Measurements from ENCODE around the gene NEDD4L. TPM values are rescaled to one million over a fixed set of nuclear protein-coding genes. Genes with fewer than 3 reads are reported as not detected.
"Not testable (repeated sequence)": the region's sequence is repeated elsewhere in the genome, so short reads cannot be mapped to it uniquely, and the experiment has no call there.

NEDD4L gene
- total RNA-seq, 1 donor from 2014 or later = 55.3 TPM

DNA sequence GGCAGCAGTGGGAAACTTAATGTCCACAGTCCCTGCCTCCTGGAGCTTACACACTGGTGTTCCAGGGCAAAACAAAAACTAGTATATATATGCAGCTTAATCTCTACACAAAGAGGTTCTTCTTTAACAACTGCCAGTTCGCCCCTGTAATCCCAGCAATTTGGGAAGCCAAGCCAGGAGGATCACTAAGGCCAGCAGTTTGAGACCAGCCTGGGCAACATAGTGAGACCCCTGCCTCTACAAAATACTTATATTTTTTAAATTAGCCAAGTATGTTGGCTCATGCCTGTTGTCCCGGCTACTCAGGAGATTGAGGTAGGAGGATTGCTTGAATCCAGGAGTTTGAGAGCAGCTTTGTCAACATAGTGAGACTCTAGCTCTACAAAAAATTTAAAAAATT lies 17.2 kb upstream of the NEDD4L start:
- DNase-seq = no peak

DNA sequence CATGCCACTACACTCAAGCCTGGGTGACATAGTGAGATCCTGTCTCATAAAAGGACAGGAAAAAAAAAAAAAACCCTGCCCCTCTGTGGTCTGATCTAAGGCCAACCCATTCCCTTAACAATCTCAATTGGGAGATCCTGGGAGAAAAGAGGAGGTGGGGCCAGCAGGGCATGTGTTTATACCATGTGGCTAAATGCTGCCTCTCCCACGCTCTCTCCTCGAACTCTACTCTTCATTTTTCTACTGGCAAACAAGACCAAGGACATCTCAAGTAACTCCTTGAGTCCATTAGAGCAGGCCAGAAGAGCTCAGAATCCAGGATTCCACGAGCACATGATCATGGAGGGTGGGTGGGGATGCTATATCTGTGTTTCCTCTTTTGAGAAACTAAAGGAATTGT lies 16.7 kb upstream of the NEDD4L start:
- no peak for DNase-seq

DNA sequence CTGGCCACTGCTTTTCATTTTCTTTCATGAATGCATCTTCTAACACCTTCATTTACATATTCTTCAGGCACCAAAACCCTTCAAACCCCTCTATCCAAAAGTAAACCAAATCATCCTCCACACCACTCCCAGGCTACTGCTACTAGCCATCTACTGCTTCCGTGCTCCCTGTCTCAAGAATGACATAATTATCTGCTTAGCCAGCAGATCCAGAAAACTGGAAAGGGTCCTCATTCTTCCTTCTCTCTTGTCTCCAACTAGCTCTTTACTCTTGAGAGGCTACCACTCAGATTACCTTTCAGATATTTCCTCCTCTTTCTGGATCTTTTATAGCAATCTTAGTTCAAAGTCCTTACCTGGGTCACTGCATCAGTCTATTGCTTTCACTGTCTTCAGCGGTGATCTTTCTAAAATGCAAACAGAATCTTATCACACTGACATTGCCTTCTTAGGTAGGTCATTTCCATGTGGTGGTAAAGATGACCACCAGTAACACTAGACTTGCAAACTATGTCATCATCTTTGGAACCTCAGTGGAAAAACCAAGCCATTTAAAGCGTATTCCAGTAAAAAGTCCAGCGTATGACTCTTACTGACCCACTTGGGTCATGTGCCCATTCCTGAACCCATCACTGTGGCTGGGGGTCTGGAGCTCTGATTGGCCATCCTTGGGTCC lies 15.8 kb upstream of the NEDD4L start:
- no peak for DNase-seq

DNA sequence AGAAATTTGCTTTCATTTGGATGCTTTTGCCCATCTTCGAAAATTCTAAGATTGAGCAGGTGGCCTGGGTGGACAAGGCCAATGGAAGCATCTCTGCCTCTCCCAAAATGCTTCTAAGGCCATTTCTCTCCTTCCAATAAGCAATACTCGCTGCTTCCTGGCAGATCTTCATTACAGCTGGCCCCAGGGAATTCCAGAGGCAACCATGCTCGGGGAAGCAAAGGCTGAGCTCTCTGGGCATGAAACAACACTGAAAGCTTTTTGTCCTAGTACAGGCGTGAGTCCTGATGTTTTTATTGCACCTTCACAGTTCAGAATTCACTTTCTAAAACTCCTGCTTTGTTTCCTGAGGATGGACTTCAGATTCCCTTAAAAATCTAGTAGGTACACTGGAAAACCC lies 11.8 kb upstream of the NEDD4L start:
- no peak for DNase-seq

DNA sequence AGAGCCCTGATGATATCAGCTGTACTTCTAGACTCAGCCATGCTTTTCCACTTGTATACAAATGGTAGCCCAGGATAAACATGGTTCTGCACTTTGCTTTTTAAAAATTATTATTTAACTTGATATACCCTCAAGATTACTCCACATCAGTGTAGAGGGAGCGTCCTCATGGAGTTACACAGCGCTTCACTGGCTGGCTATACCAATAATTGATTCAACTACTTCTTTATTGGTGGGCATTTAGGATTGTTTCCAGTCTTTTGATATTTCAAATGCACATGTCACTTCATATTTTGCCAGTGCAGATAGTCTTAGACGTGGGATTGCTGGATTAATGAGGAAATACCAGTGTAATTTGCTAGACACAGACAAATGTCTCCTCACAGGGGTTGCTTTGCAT lies 10.8 kb upstream of the NEDD4L start:
- DNase-seq = no peak

DNA sequence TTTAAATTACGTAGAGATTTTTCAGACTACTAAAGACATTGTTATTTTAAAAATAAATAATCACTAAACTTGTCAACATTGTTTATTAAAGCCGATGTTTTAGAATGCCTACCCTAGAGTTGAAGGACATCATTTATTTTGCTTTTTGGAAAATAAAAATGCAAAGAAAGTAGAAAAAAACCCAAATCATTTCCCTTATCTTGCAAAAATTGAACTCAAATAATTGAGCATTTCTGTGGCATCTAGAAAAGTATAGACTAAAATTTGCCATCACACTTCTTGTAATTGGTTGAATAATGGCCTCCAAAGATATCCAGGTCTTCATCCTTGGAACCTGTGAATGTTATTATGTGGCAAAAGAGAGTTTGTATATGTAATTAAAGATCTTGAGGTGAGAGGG lies 9.7 kb upstream of the NEDD4L start:
- no peak for DNase-seq

DNA sequence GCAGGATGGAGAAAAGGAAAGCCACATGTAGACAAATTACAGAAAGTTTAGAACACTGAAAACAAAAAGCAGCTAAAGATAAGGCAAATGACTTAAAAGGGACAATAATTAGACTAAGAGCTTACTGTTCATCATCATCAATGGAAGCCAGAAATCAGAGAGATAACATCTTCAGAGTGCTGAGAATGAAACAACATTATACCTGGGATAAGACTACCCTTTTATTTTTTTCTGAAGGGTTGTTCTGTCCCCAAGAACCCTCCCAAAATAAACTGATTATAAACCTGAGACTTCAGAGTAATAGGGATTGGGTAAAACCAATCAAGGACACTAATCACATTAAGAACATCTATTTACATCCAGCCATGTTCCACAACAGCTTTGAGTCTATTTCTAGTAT lies 6.9 kb upstream of the NEDD4L start:
- DNase-seq = no peak

DNA sequence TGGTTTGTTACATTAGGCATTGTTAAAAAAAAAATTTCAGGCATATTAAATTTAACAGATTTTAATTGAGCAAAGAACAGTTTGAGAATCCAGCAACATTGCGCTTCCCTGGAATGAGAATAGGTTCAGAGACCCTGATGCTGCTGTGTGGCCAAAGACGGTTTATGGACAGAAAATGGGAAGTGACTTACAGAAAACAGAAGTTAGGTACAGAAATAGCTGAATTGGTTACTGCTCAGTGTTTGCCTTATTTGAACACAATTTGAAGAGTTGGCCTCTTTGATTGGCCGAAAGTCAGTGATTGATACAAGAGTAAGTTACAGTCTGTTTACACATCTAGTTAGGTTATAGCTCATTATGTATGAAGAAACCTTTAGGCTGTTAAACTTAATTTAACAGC lies 6.0 kb upstream of the NEDD4L start:
- no peak for DNase-seq

DNA sequence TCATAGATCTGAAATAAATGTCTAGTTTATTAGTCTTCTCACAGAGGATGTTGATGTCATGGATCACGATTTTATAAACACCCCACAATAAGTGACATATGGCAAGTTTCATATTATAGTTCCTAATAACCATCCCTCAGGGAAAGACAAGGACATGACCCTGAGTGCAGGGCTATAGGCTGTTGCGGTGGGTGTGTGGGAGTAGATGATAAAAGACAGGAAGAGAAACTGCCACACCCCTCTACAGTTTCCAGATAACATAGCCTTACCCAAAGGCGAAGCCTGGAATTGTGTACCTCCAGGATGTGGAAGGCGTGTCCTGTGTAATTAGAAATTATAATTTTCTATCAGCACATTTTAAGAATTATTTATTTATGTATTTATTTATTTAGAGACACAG lies 2.4 kb upstream of the NEDD4L start:
- DNase-seq = no peak

DNA sequence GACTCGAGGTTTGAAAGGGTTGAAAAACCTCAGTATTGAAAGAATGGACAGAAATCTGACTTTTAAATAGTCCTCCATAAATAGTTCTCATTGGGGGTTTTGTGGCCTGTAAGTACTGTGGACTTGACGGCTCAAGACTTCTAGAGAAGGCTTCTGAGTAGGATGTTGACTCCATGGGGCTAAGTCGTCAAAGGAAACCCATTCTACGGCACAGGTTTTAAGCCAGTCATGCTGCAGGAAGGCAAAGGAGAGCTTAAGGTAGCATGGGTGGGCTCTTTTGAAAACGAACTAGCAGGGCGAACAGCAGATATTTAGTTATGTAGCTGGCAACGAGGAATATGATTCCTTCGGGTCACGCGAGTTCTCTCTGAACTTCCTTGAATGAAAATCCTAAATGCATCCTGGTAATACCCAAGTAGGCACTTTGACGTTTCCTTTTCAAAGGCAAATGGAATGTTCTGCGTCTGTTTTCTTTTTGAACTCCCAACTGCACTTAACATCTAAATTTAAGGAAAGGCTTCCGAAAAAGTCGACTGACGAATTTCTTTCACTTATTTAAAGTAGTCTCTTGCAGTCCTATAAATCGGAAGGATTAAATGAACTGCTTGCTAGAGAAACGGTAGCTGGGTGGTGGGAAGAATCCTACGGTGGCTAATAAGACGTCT lies 1.1 kb upstream of the NEDD4L start:
- no peak for DNase-seq

DNA sequence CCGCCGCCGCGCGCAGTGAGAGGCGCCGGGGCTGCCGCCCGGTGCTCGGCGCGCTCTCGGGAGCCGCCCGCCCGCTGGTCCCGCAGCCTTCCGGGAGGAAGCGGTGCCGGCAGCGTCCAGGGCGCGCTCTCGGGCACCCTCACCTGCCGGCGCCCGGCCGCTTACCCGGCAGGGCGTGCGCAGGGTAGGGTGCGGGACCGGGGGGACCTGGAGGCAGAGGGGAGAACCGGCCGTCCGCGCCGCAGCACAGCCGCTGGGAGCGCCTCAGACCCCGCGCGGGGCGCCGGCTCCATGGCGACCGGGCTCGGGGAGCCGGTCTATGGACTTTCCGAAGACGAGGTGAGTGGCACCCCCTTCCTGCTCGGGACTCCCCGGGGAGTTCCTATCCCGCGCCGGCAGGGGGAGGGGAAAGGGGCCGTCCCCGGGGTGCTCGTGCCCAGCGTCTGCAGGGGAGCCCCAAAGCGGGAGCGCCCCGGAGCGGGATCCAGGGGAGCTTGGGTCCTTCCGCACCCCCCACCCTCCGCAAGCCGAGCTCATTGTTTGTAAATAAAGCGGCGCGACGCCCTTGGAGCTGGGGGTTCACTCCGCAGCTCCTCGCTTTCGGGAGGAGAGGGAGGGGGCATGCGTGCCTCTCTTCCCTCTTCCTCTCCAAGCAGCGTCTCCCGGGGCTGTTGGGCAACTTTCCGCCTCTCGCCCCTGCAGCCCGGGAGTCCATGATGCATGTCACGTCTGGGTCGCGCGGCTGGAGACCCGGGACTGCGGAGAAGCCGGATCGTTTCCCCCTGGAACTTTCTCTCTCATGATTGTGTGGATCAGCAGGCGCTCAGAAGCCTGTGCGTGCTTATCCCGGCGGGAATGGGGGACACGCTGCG lies 580 bp downstream of the NEDD4L start:
- DNase-seq = peak; percentile 61

DNA sequence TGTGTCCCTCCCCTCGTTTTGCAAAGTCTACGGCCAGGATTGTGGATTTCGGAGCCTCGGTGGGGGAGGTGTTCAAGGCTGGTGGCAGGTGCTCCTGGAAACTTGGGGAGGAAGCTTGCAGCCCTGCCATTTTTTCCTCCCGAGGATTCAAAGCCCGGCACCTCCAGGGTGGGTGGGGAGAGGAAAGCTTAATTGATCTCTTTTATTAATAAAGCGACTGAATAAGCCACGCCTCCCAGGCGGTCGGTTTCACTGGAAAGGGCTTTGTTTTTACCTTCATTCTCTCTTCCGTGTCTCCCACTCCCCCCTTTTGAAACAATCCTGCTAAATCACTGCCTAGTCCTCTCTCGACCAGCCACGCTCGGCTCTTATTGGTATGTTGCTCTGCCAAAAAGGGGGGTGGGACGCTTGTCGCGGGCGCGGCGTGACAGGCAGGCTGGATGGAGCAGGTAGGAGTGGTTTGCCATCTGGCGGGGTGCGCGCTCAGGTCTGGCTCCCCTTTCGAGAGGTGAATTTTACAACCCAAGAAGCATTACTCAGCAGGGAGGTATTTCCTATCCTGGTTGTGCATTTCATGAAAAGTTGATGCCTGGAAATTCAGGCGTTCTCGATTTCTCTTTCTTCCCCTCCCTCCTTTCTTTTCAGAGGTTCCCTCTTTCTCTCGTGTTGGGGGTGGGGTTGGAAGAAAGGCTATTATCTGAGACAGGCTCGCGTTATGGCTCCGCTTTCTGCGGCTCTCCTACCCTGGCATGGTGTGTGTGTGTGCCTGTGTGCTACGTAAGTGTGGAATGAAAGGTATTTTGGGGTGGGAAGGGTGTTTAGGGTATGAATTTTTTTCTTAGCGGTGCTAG lies 1.4 kb downstream of the NEDD4L start:
- DNase-seq = peak; percentile 75

DNA sequence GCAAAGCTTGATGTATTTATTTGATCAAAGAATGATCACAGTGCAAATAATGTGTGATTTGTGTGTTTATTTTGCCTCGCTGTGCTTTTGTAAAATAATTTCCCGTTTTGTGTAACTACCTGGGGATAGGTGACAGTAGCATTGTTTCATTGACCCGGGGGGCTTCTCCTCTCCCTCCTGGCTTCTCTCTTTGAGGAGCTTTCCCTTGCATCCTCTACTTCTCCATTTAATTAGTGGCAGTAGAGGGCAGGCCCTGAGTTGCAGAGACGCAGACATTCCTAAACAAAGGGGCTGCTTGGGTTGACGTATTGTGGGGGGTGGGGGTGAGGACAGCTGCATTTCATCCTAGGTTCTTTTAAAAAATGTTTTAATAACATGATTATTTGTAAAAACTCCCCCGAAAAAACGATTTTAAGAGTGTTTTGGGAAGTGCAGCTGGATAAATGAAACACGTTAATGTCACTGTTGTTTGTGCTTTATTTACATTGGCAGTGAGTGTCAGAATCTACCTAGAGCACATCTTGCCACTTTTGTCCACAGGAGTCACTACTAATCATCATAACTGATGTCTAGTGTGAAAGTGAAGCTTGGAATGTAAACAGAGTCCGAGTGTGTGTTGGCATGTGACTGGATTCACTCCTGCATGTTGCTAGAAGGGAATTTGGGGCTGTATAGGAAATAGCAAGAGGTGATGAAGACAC lies 2.2 kb downstream of the NEDD4L start:
- peak; percentile 49 for DNase-seq

DNA sequence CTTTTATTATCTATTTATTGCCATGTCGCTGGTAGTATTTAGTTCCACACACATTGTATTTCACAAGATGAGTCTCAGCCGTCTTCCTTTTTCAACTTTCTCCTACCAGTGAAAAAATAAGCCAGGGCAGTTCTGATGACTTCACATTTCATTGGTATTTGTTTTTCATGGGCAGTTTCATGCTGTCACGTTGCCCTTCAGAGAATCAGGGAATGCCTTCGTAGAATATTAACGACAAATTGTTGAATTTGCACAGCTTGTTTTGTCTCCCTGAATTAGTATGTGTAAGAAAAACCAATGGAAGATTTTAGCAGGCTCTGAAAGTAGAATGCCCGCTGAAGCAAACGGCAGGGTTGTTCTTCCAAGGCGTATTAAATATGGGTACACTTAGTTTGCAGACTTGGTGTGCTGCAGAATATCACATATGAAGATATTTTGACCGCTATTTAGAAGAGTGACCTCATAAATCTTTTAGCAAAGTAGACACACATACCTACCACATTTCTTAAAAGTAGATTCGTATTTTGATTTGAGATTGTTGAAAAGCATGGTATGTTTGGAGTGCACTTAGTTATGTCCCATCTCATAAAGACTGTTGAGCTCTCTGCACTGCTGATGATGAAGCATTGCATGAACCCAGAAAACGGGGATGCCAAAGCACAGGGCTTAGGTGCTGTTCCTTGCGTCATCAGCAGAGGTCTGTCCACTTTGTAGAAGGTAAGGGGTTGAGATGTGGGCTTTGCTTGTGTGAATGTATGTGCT lies 2.9 kb downstream of the NEDD4L start:
- no peak for DNase-seq

DNA sequence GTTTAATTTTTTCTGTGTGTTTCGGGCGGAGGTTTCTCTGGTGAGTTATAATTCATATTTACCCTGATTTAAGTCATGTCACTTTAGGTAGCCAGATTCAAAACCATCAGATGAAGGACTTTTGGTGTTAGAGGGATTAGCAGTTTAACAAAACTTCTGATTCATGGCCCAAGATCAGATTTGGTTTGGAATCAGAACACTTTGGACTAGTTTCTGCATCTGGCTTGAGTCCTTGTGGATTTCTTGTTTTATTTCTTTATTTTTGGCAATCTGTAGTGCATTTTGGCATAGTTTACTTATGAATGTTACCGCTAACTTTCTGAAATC lies 3.5 kb downstream of the NEDD4L start:
- no peak for DNase-seq

DNA sequence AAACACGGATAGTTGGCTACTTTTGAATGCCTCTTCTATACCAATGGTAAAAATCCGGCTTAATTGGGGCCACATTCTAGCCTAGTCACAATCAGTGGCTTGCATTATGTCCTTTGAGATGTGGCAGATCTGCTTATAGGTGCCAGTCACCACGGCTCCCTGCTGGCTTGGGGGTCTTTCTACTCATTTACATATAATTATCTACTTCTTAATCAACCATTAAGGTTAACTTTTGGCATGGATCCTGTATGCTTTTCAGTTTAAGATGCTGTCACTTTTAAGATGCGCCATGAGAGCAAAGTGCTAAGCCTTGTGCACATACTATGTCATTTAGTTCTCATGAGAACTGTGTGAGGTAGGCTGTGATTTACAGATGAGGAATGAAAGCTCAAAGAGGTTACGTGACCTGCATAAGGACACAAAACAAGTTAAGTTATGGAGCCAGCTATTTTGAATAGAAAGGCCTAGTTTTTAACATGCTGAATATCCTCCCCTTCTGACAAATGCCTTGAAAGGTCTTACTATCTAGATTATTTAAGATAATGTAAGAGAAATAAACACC lies 4.1 kb downstream of the NEDD4L start:
- DNase-seq = no peak

DNA sequence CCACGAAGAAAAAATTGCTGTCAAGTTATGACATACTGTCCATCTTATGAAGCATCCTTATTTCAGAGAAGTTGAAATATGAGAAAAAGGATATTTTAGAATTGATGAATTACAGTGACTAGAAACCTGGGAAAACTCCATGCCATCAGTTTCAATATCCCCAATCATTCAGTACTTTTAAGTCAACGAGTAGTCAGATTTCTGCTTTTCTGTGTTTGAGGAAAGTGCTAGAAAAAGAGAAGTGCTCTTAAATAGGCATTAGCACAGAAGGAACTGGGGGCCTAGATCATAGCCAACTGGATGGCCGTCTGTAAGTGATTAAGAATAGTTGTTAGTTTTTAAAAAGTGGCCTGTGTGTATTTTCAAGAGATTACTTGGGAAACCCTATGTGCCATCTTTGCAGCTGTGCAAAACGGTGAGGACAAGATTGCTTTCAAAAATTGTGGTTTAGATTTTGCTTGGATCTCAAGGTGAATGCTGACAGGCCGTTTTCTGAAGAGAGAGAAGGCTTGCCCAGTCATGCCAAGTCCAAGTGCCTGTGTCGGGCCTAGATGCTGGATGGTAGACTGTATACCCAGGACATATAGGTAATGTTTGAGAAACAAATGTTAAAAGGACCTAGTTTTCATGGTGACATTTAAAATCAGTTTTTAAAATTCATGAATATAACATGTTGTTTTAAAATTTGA lies 5.1 kb downstream of the NEDD4L start:
- DNase-seq = no peak

DNA sequence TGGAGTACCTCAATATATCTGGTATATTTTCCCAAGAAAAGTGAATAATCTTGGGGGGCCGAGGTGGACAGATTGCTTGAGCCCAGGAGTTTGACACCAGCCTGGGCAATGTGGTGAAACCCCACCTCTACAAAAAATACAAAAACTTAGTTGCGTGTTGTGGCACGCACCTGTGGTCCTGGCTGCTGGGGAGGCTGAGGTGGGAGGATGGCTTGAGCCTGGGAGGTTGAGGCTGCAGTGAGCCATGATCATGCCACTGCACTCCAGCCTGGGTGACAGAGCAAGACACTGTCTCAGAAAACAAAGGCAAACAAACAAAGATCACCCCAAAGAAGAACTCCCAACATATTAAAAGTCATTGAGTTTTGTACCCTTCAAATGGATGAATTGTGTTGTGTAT lies 6.9 kb downstream of the NEDD4L start:
- DNase-seq = not testable (repeated sequence)

DNA sequence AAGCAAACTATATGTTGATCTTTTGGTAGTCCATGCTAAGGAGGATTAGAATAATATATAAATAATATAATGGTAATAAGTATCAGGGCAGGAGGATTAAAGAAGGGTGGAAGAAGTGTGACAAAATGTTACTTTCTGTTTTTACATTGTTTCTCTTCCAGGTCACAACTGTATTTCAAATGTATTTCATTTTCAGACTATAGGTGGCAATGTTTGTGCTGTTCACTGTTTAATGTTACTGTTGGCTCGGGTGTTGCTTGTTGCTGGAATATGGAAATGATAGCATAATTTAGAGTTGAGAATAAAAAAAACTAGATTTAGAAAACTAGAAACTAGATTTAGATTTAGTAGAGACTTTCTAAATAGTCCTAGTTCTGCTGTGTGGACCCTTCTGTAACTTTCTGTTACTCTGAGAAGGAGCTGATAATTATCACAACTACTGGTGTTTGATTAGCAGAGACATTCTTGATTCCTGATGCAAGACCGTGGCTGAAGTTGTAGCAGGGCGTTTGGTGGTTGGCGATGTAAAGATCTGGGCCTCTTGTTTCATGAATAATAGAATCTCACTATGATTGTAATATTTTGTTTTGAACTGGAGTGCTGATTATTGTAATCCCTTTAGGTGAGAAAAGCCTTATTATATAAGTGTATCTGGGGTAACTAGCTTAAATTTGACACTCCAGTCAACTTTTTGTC lies 7.9 kb downstream of the NEDD4L start:
- peak; percentile 61 for DNase-seq

DNA sequence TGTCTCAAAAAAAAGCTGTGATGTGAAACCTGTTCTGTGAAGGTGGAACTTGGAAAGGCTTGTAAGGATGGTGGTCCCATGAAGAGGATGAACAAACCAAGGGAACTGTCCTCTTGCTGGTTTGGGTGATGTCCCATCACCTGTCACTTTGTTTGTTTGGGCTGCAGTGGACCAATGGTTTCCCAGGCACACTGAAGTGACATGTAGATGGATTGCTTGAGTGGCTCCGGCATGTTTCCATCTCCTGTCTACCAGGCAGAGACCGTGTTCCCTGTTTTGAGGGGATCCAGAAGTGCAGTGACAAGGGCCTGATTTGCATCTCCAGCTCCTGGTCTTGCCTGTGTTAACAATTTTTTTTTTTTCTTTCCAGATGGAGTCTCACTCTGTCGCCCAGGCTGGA lies 8.9 kb downstream of the NEDD4L start:
- DNase-seq = no peak
